Measurements from ENCODE around the gene RHOT2. TPM values are rescaled to one million over a fixed set of nuclear protein-coding genes. Genes with fewer than 3 reads are reported as not detected.
A peak's percentile ranks its signal among the peaks of the same experiment; 100 is the strongest.

Gene RHOT2
- polyA plus RNA-seq, 6 donors from 2014 or later: 22.1 to 49.1 (median 35.0) TPM

GRCh38 chr16:673399-673991, 5.6 kb downstream of the RHOT2 start:
- H3K9me3 Mint-ChIP-seq: no peaks in the 10 kb centered on the region
- no peaks in the 10 kb centered on the region for H3K36me3 Mint-ChIP-seq
- no peak for DNase-seq
- H3K27me3 Mint-ChIP-seq: peaks cover 0 to 18% (median 8%) of the 10 kb centered on the region in 3 donors
- peaks cover 9 to 14% (median 9%) of the 10 kb centered on the region in 3 donors for H3K4me1 Mint-ChIP-seq
- ATAC-seq (ENCODE audit: low read depth in 2 of 2): no peak
- H3K27ac Mint-ChIP-seq: no peak overlapping the region
- H3K4me3 Mint-ChIP-seq: peak overlapping the region in 1 of 8 donors; percentile 39

- Mint-ChIP-seq H3K4me1 (peaks cover 7 to 10% (median 8%) of the 10 kb centered on the region in 3 donors), H3K27me3 (peaks cover 0 to 18% (median 8%) of the 10 kb centered on the region in 3 donors), H3K9me3 (no peaks in the 10 kb centered on the region), H3K4me3 (no peak overlapping the region), H3K27ac (no peak overlapping the region), H3K36me3 (no peaks in the 10 kb centered on the region)
- DNase-seq: no peak
- ATAC-seq (ENCODE audit: low read depth in 2 of 2): no peak
Observed at GRCh38 chr16:674214-674881, 6.4 kb downstream of the RHOT2 start.

- H3K4me3 Mint-ChIP-seq: peak within 1 kb of the TSS in 4 of 8 donors; percentile 15 to 63 (median 58)
- peak within 1 kb of the TSS in 1 of 6 donors; percentile 66 for H3K27ac Mint-ChIP-seq
- peaks cover 0 to 18% (median 8%) of the 10 kb centered on the region in 3 donors for H3K27me3 Mint-ChIP-seq
- no peaks in the 10 kb centered on the region for H3K36me3 Mint-ChIP-seq
- H3K9me3 Mint-ChIP-seq: no peaks in the 10 kb centered on the region
- DNase-seq (no peak), ATAC-seq (ENCODE audit: low read depth in 2 of 2) (no peak)
- peaks cover 8 to 11% (median 9%) of the 10 kb centered on the region in 3 donors for H3K4me1 Mint-ChIP-seq
Observed at GRCh38 chr16:674968-675883, 7.3 kb downstream of the RHOT2 start, which contains the start of gene RHBDL1. RHBDL1 (plus strand) TSS chr16:675671; CDS start chr16:675791, 120 bp downstream.

- DNase-seq (no peak), ATAC-seq (ENCODE audit: low read depth in 2 of 2) (no peak)
- no peak overlapping the region for H3K27ac Mint-ChIP-seq
- no peaks in the 10 kb centered on the region for H3K36me3 Mint-ChIP-seq
- peaks cover 9 to 14% (median 9%) of the 10 kb centered on the region in 3 donors for H3K4me1 Mint-ChIP-seq
- no peaks in the 10 kb centered on the region for H3K9me3 Mint-ChIP-seq
- H3K4me3 Mint-ChIP-seq: no peak overlapping the region
- peaks cover 0 to 18% (median 8%) of the 10 kb centered on the region in 3 donors for H3K27me3 Mint-ChIP-seq
Observed at GRCh38 chr16:675884-676564, 8.1 kb downstream of the RHOT2 start.

GRCh38 chr16:676565-676902, 8.6 kb downstream of the RHOT2 start:
- peaks cover 9 to 19% (median 14%) of the 10 kb centered on the region in 3 donors for H3K4me1 Mint-ChIP-seq
- no peaks in the 10 kb centered on the region for H3K36me3 Mint-ChIP-seq
- ATAC-seq (ENCODE audit: low read depth in 2 of 2): no peak
- no peak overlapping the region for H3K27ac Mint-ChIP-seq
- no peaks in the 10 kb centered on the region for H3K9me3 Mint-ChIP-seq
- no peak for DNase-seq
- no peak overlapping the region for H3K4me3 Mint-ChIP-seq
- H3K27me3 Mint-ChIP-seq: peaks cover 0 to 18% (median 8%) of the 10 kb centered on the region in 3 donors

- Mint-ChIP-seq H3K27ac (no peak overlapping the region), H3K27me3 (peaks cover 0 to 18% (median 8%) of the 10 kb centered on the region in 3 donors), H3K36me3 (no peaks in the 10 kb centered on the region), H3K4me3 (no peak overlapping the region), H3K4me1 (peaks cover 9 to 23% (median 18%) of the 10 kb centered on the region in 3 donors), H3K9me3 (no peaks in the 10 kb centered on the region)
- ATAC-seq (ENCODE audit: low read depth in 2 of 2) (no peak), DNase-seq (no peak)
Observed at GRCh38 chr16:676913-677312, 9.0 kb downstream of the RHOT2 start.

GRCh38 chr16:677316-678190, 9.6 kb downstream of the RHOT2 start:
- H3K27ac Mint-ChIP-seq: no peak overlapping the region
- H3K4me3 Mint-ChIP-seq: peak overlapping the region in 1 of 8 donors; percentile 30
- DNase-seq (no peak), ATAC-seq (ENCODE audit: low read depth in 2 of 2) (no peak)
- H3K9me3 Mint-ChIP-seq: no peaks in the 10 kb centered on the region
- peaks cover 0 to 18% (median 8%) of the 10 kb centered on the region in 3 donors for H3K27me3 Mint-ChIP-seq
- H3K36me3 Mint-ChIP-seq: no peaks in the 10 kb centered on the region
- peaks cover 9 to 29% (median 21%) of the 10 kb centered on the region in 3 donors for H3K4me1 Mint-ChIP-seq

- no peak for DNase-seq
- Mint-ChIP-seq H3K36me3 (no peaks in the 10 kb centered on the region), H3K4me3 (peak overlapping the region in 5 of 8 donors; percentile 25 to 85 (median 83)), H3K9me3 (no peaks in the 10 kb centered on the region), H3K4me1 (peaks cover 9 to 34% (median 29%) of the 10 kb centered on the region in 3 donors), H3K27ac (peak overlapping the region in 1 of 6 donors; percentile 32), H3K27me3 (peaks cover 0 to 18% (median 8%) of the 10 kb centered on the region in 3 donors)
- no peak for ATAC-seq (ENCODE audit: low read depth in 2 of 2)
Observed at GRCh38 chr16:678209-678857, 10.4 kb downstream of the RHOT2 start.

GRCh38 chr16:678858-679813, 11.2 kb downstream of the RHOT2 start:
- Mint-ChIP-seq H3K36me3 (no peaks in the 10 kb centered on the region), H3K27me3 (peaks cover 0 to 18% (median 8%) of the 10 kb centered on the region in 3 donors), H3K9me3 (no peaks in the 10 kb centered on the region), H3K27ac (peak overlapping the region in 5 of 6 donors; percentile 65 to 89 (median 82)), H3K4me3 (peak overlapping the region; percentile 80 to 91 (median 84)), H3K4me1 (peaks cover 9 to 34% (median 32%) of the 10 kb centered on the region in 3 donors)
- DNase-seq: peak; percentile 45
- ATAC-seq (ENCODE audit: low read depth in 2 of 2): peak; percentile 4

GRCh38 chr16:679814-680624, 12.1 kb downstream of the RHOT2 start, which contains the start of gene STUB1:
STUB1 (plus strand) TSS chr16:680410; CDS start chr16:680526, 116 bp downstream.
- no peaks in the 10 kb centered on the region for H3K36me3 Mint-ChIP-seq
- ATAC-seq (ENCODE audit: low read depth in 2 of 2): peak; percentile 46 to 54

More at GRCh38 chr16:679814-680624, 12.1 kb downstream of the RHOT2 start, which contains the start of gene STUB1:
- Mint-ChIP-seq H3K4me1 (peaks cover 7 to 35% (median 33%) of the 10 kb centered on the region in 3 donors), H3K27me3 (peaks cover 0 to 13% (median 5%) of the 10 kb centered on the region in 3 donors), H3K4me3 (peak within 1 kb of the TSS; percentile 81 to 93 (median 84)), H3K27ac (peak within 1 kb of the TSS in 5 of 6 donors; percentile 65 to 93 (median 80)), H3K9me3 (no peaks in the 10 kb centered on the region)
- peak; percentile 85 for DNase-seq
